Measurements from ENCODE around the gene KAZN. TPM values are rescaled to one million over a fixed set of nuclear protein-coding genes. Genes with fewer than 3 reads are reported as not detected.

The KAZN gene
- total RNA-seq, result 5.1 and 5.7 TPM in 2 replicates

DNA sequence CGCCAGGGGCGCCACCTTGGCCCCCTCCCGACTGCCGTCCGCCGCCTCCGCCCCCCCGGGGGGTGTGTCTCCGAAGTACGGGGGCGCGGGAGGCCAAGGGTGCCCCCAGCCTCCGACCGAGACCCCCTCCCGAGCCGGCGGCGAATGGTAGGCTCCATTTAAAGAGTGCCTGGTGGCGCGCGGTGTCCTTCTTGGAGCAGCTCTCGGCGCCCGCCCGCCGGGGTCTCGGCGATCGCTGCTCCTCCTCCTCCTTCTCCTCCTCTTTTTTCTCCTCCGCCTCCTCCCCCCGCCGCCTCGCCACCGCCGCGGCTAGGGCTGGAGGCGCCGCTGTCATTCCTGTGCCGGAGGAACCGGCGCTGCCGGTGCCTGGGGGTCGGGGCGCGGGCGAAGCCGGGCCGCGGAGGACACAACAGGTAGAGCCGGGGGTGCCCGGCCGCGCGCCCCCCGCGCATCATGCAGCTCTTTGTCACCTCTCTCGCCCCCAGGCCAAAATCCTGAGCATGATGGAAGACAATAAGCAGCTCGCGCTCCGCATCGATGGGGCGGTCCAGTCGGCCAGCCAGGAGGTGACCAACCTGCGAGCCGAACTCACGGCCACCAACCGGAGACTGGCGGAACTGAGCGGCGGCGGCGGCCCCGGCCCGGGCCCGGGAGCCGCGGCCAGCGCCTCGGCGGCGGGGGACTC lies at the start of gene KAZN:
TSS of gene KAZN (plus strand) at position 188 of the 685 bp plus-strand sequence.
- DNase-seq (ENCODE audit: low read depth), result no peak
- H3K4me3 ChIP-seq (ENCODE audit: low read depth, low read length), result peak within 1 kb of the TSS; percentile 67
- TF ChIP-seq CTCF (conservative IDR thresholded peaks at IDR 0.05; ENCODE audit: low read depth, low read length), result no peak

- no peak overlapping the region for H3K4me3 ChIP-seq (ENCODE audit: low read depth, low read length)
- no peak for DNase-seq (ENCODE audit: low read depth)
- no peak for TF ChIP-seq CTCF (conservative IDR thresholded peaks at IDR 0.05; ENCODE audit: low read depth, low read length)
Observed at GRCh38 chr1:14549897-14550620, 48.4 kb upstream of the KAZN start.

GRCh38 chr1:14551386-14551785 lies 47.1 kb upstream of the KAZN start:
- DNase-seq (ENCODE audit: low read depth), result no peak
- no peak overlapping the region for H3K4me3 ChIP-seq (ENCODE audit: low read depth, low read length)
- TF ChIP-seq CTCF (conservative IDR thresholded peaks at IDR 0.05; ENCODE audit: low read depth, low read length), result no peak

DNA sequence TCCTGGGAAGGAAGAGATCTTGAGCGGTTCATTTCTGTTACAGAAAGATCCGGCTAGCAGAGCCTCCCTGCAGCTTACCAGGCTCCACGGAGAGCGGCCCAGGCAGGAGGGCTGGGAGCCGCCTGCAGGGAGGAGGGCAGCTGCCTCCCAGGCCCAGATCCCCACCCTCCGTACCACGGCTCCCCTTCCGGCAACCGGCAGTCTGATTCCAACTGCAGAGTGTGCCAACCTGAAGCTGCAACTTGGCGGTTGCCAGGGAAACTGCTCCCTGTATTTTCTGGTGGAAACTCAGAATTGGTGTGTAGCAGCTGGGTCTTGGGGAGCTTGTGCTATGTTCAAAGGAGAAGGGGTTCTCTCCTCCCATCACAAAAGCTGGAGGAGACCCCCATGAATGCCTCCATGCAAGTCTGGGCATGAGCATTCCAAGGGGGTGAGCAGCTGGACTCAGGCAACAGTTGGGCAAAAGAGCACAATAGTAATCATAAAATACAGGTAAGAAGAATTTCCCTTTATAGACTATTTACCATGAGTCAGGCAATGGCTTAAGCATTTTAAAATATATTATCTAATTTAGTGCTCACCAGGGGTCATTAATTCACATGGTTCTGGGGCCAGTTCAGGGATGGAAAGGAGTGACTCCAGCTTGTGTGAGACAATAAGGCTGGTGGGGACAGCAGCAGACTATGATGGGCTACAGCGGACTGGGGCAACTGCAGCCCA lies 46.1 kb upstream of the KAZN start:
- TF ChIP-seq CTCF (conservative IDR thresholded peaks at IDR 0.05; ENCODE audit: low read depth, low read length), result no peak
- no peak overlapping the region for H3K4me3 ChIP-seq (ENCODE audit: low read depth, low read length)
- DNase-seq (ENCODE audit: low read depth), result no peak

- TF ChIP-seq CTCF (conservative IDR thresholded peaks at IDR 0.05; ENCODE audit: low read depth, low read length), result no peak
- DNase-seq (ENCODE audit: low read depth), result peak; percentile 99
- no peak overlapping the region for H3K4me3 ChIP-seq (ENCODE audit: low read depth, low read length)
Observed at GRCh38 chr1:14553711-14554110, 44.8 kb upstream of the KAZN start.

- no peak overlapping the region for H3K4me3 ChIP-seq (ENCODE audit: low read depth, low read length)
- DNase-seq (ENCODE audit: low read depth), result no peak
- TF ChIP-seq CTCF (conservative IDR thresholded peaks at IDR 0.05; ENCODE audit: low read depth, low read length), result no peak
Observed at GRCh38 chr1:14555091-14555490, 43.4 kb upstream of the KAZN start.

All from epithelial cell of proximal tubule (primary cell).